GM18868 (cell line): ENCODE results near the gene EIF5.
"Not testable (repeated sequence)": the region's sequence is repeated elsewhere in the genome, so short reads cannot be mapped to it uniquely, and the experiment has no call there.

Experiments
- ATAC-seq: cut with Tn5 transposase; IDR thresholded peaks from one replicate; pipeline ENCODE4 v1.9.1; 2021; ENCODE audit warnings: mild to moderate bottlenecking, moderate library complexity; ENCODE audit not compliant: unreplicated experiment

Gene EIF5

DNA sequence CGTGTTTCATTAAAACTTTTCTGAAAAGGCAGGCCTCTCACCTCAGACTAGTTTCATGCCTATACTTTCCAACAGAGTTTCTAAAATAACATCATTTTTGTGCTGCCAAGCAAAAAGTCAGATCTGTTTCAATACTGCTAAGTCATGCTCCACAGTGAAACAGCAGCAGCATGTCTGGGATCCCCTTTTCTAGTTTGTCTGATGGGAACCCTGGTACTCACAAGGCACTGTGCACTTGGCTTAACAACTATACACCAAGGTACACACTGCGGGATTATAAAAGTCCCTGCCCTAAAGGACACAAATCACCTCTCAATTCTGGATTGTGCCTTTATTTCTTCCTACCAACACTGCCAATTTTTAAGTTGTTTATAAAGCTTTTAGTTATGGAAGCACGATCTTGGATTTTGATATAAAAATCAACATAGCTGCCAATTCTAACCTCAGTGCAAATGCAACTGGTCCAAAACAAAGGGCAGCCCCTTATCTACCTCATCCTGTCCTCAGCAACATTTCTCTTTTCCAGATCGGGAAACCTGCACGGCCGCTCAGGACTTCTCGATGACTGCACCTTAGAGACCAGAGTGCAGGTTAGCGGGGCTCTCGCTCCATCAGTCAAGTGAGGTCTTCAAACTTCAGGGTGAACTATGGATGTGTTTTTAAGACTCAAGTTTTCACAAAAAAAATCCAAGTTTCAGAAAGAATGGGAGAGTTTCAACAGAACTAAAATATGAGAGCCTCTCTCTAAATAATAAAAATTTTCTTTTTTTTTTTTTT is 1.7 kb upstream of the EIF5 start:
- no peak for ATAC-seq

- peak; percentile 25 for ATAC-seq
These were observed 896 bp downstream of the EIF5 start for GRCh38 chr14:103334644-103335622.

DNA sequence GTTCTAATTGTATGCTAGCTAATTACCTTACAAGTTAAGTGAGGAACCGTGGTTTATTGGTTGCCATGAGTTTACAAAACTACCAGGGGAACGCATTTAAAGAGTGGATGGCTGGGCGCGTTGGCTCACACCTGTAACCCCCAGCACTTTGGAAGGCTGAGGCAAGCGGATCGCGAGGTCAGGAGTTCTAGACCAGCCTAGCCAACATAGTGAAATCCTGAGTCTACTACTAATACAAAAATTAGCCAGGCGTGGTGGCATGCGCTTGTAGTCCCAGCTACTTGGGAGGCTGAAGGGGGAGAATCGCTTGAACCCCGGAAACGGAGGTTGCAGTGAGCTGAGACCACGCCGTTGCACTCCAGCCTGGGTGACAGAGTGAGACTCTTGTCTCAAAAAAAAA is 2.2 kb downstream of the EIF5 start:
- ATAC-seq: no peak

DNA sequence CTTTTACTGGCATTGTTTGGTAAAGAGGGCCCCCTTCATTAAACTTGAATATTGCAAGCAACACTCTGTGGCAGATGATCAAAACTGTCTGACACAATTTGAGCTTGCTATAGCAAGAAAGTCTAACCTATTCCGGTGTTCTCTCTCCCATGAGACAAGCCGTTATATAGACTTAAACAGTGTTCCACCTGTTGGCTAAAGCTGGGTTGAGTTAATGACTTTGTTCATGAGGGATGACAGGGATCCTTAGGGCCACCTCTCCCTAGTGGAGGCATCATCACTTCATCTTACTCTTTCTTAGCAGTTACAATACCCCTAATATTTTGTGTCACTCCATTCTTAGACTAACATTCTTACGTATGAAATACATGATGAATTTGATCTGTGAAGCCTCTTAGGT is 3.8 kb downstream of the EIF5 start:
- ATAC-seq: no peak

GRCh38 chr14:103339561-103339960 is 5.5 kb downstream of the EIF5 start:
- no peak for ATAC-seq

GRCh38 chr14:103340480-103341212 is 6.6 kb downstream of the EIF5 start:
- ATAC-seq: no peak

DNA sequence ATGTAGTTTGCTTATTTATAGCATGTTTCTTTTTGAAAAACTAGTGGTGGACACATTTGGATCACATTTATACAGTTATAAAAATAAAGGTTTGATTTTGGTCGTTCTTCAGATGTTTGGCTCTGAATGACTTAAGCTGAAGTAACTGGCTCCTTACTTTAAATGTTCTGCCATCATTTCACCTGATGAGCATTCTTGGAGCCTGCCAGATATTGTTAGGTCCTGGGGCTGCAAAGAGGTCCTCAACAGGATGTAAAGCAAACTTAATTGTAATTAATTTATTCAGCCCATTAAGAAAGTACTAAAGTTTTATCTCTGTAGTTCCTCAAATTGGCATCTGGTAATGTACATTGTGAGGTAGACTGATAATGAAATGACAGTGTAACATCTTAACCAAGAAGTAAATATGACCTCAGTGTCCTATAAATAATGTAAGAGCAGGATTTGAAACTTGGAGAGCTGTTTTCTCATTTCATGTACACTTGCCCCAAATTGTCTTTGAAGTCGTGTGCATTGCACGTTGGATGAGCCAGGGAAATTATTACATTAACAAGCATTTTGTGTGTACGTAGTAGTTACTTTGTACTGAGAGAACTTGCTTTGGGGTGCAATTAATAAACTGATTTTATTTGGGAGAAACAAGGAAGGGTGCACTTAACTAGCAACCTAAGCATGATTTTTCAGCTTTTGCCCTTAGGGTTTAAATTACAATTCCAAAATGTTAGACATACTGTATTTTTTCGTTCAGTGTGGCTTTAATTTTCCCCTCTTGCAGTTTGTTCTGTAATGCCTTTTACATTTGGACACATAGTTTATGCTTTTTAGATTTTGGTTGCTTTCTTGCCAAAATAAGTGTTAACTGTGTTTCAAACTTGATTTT is 7.5 kb downstream of the EIF5 start:
- no peak for ATAC-seq

DNA sequence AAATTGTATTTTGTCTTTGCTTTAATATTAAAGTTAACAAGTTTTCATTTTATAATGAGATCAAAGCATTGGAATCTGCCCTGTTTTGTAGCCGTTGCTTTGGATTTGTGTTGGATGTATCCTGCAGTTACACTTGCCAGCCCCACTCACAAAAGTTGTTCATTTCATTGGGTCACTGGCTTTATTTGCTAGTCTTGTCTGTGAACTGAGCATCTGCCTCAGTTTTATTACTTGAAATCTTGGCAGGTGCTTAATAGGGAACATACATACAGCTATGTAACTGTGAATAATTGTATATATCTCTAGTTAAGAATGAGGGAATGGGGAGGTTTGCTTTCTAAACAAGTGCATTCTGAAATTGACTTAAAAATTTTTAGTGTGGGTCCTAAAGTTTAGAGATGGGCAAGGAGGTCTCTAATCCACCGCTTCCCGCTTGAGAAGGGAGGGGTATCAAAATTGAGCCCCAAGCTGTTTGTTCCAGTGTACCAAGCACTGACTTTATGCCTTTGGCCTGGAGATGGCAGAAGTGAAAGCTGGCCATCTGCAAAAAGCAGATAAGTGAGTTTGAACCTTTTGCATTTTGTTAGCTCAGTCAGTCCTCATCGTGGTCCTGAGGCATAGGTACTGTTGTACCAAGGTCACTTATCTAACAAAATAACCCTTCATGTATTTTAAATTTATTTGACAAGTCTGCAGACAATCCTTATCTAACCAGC is 9.3 kb downstream of the EIF5 start:
- ATAC-seq: no peak

DNA sequence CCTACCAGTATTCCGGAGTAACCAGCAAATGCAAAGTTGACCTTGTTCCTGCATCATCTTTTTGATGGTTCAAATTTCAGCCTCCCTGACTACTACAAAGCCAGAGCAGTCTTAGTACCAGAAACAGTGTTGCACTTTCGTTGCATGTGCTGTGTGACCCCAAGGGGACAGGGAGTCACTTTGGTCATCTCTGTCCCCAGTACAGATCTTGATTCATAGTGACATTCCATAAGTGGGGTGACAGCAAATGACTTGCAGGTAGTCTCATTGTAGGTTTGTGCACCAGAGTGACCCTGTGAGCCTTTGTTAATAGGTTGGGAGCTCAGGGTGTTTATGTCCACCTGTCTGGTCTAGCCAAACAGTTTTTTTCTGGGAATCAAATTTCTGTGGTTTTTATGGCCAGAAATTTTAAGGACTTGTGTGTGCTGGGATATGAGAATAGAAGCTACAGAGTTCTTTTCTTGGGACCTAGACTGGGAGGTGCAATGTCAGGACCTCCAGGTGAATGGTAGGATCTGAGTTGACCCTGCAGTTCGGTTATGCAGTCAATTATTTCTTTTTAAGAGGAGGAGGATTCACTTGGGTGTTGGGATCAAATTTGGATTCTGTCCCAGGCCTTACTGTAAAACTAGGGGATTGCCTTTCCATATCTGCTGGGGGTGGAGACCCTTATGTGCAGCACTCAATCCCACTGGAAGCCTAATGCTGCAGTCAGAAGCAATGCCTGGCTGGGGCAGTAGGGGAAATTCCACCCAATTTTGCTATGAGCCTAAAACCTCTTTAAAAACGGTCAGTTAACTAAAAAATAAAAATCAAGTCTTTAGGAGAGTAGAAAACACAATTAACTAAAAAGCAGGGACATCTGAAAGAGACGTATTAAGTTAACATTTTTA is 10.1 kb downstream of the EIF5 start:
- no peak for ATAC-seq

GRCh38 chr14:103346286-103346685 is 12.2 kb downstream of the EIF5 start:
- ATAC-seq: no peak

DNA sequence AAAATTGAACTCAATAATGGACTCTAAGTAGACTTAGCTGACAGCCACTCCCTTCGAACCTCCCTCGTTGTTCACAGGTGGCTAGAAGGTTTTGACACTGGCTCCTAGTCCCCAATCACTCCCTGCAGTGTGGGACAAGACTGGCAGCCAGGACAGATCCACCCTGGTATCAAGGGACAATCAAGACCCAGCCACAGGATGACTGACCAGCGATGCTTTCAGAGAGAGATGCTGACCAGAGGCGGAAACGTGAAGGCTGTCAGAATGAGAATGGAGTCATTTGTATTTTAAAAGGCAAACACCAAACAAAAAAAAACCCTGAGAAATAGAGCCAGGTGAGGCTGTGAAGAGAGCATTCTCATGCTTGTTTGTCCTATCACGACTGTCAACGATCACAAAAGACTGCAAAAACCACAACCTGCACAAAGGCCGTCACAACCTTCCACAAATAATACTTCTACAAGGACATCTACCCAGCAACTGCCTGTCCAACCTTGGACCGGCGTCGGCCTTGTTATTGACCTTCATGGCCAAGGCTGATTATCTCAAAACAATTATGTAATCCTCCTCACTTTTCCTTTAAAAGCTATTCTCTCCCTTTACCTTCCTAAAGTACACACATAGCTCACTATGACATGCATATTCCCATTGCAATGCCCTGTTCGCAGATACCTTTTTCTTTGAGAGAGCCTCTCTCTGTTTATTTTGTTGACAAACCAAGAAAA is 13.2 kb downstream of the EIF5 start:
- ATAC-seq: no peak

GRCh38 chr14:103348154-103348553 is 14.1 kb downstream of the EIF5 start:
- ATAC-seq: no peak

DNA sequence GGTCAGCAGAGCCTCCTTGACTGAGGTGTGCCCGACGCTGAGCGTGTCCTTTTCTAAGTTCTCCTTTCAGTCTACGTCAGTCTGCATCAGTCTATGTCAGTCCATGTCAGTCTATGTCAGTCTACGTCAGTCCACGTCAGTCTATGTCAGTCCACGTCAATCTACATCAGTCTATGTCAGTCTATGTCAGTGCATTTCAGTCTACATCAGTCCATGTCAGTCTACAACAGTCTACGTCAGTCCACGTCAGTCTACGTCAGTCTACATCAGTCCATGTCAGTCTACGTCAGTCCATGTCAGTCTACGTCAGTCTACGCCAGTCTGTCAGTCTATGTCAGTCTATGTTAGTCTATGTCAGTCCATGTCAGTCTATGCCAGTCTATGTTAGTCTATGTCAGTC is 15.9 kb downstream of the EIF5 start:
- no peak for ATAC-seq

GRCh38 chr14:103353362-103353761 is 19.3 kb downstream of the EIF5 start:
- ATAC-seq: no peak

GRCh38 chr14:103354141-103354540 is 20.1 kb downstream of the EIF5 start:
- ATAC-seq: no peak

DNA sequence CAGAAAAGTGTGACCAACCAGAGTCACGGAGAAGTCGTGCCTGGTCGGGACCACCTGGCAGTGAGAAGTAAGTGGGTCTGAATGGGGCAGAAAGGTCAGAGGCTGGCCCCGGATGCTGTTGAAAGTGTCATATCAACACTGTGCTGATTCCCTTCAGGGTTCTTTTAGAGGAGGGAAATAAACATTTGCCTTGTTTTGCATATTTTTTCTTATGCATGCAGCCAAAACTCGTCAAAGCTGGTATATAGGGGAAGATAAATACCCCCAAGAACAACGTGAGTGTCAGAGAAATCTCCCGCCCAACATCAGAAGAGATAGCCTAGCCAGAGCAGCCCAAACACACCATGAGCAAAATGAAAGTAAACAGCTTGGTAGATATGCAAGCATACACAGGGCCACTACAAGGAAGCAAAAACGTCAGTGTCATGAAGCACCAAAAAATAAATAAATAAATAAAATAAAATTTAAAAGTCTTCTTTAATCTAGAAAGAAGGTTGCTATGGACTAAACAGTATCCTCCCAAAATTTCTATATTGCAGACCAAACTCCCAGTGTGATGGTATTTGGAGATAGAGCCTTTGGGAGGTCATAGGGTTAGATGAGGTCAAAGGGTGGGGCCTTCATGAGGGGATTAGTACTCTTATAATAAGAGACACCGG is 22.1 kb downstream of the EIF5 start:
- ATAC-seq: no peak

GRCh38 chr14:103357552-103357951 is 23.5 kb downstream of the EIF5 start:
- not testable (repeated sequence) for ATAC-seq
